Liver (tissue), 3 donors: ENCODE data around the gene TOR4A.

Source experiments
- CTCF ChIP-seq: fragments of 150-350 bp; IDR thresholded peaks from 2 replicates; pipeline ENCODE4 v1.5.1; 2017; ENCODE audit warnings: improper control_type of control experiment, low read depth, low read length; ENCODE audit not compliant: missing input control
- GABPA ChIP-seq, 2 donors: IDR thresholded peaks in 1 of 2; conservative IDR thresholded peaks in 1 of 2; 2 replicates each; pipeline ENCODE4 v1.6.1; 2016; ENCODE audit warnings: antibody characterized with exemption in 2 of 2, mild to moderate bottlenecking in 1 of 2, moderate library complexity in 1 of 2
- TAF1 ChIP-seq: conservative IDR thresholded peaks from 2 replicates; pipeline ENCODE4 v1.6.1; 2016; ENCODE audit warnings: antibody characterized with exemption, mild to moderate bottlenecking
- TF ChIP-seq, protein P1 (sequence below): IDR thresholded peaks from 2 replicates; pipeline ENCODE4 v1.6.1; 2016; ENCODE audit warnings: antibody characterized with exemption, mild to moderate bottlenecking
- donor health status: healthy.
- donor health status: healthy.

GRCh38 chr9:137298401-137299202 lies 21.1 kb downstream of the TOR4A start:
- TF ChIP-seq CTCF (no peak), GABPA (IDR thresholded peaks at IDR 0.05 in 1 of 2, conservative IDR thresholded peaks at IDR 0.05 in 1 of 2) (no peak), TAF1 (no peak)
- TF ChIP-seq, protein P1, sequence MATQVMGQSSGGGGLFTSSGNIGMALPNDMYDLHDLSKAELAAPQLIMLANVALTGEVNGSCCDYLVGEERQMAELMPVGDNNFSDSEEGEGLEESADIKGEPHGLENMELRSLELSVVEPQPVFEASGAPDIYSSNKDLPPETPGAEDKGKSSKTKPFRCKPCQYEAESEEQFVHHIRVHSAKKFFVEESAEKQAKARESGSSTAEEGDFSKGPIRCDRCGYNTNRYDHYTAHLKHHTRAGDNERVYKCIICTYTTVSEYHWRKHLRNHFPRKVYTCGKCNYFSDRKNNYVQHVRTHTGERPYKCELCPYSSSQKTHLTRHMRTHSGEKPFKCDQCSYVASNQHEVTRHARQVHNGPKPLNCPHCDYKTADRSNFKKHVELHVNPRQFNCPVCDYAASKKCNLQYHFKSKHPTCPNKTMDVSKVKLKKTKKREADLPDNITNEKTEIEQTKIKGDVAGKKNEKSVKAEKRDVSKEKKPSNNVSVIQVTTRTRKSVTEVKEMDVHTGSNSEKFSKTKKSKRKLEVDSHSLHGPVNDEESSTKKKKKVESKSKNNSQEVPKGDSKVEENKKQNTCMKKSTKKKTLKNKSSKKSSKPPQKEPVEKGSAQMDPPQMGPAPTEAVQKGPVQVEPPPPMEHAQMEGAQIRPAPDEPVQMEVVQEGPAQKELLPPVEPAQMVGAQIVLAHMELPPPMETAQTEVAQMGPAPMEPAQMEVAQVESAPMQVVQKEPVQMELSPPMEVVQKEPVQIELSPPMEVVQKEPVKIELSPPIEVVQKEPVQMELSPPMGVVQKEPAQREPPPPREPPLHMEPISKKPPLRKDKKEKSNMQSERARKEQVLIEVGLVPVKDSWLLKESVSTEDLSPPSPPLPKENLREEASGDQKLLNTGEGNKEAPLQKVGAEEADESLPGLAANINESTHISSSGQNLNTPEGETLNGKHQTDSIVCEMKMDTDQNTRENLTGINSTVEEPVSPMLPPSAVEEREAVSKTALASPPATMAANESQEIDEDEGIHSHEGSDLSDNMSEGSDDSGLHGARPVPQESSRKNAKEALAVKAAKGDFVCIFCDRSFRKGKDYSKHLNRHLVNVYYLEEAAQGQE: no peak
